ENCODE data around the gene PTK7.
A peak's percentile ranks its signal among the peaks of the same experiment; 100 is the strongest.

DNA sequence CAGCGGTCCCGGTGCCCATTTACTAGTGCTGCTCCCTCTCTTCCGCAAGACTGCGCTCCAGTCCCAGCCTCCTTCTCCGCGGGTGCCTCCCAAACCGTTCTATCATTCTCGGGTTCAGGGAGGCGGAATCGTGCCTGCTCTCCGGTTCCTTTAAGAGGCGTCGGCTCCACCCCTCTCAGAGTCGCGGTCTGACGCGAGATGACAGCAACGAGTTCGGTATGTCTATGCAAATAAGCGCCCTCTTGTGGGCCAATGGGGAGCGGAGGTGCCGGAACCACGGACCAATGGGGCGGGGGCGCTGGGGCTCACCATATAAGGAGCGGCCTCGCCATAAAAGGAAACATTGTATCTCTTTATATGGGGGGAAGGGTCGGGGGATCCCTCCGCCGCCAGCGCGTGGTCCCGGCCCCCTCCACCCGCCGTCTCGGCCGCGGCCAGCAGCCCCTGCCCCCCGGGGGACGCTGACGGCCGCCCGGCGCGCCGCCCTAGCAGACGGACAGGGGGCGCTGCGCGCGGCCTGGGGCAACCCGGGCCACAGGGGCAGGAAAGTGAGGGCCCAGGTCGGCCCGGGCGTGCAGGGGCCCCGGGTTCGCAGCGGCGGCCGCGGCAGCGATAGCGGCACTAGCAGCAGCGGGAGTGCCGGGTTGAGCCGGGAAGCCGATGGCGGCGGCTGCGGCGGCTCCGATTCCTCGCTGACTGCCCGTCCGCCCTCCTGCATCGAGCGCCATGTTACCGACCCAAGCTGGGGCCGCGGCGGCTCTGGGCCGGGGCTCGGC lies 95.0 kb downstream of the PTK7 start, which contains the start of gene SRF:
- TF ChIP-seq, protein P1, sequence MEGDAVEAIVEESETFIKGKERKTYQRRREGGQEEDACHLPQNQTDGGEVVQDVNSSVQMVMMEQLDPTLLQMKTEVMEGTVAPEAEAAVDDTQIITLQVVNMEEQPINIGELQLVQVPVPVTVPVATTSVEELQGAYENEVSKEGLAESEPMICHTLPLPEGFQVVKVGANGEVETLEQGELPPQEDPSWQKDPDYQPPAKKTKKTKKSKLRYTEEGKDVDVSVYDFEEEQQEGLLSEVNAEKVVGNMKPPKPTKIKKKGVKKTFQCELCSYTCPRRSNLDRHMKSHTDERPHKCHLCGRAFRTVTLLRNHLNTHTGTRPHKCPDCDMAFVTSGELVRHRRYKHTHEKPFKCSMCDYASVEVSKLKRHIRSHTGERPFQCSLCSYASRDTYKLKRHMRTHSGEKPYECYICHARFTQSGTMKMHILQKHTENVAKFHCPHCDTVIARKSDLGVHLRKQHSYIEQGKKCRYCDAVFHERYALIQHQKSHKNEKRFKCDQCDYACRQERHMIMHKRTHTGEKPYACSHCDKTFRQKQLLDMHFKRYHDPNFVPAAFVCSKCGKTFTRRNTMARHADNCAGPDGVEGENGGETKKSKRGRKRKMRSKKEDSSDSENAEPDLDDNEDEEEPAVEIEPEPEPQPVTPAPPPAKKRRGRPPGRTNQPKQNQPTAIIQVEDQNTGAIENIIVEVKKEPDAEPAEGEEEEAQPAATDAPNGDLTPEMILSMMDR (conservative IDR thresholded peaks at IDR 0.05; ENCODE audit: low read depth in 2 of 2) = peak; percentile 38 to 67
- TF ChIP-seq EZH2 (IDR thresholded peaks at IDR 0.05; ENCODE audit: low read depth, unreplicated experiment) (no peak), CREB1 (CRISPR knock-in tag; IDR thresholded peaks at IDR 0.05; ENCODE audit: low read depth) (peak; percentile 78), POLR2AphosphoS5 (IDR thresholded peaks at IDR 0.05; ENCODE audit: low read depth) (peak; percentile 74), EZH2phosphoT487 (IDR thresholded peaks at IDR 0.05; ENCODE audit: unreplicated experiment) (no peak), JUNB (IDR thresholded peaks at IDR 0.05; ENCODE audit: unreplicated experiment) (no peak), ZNF114 (CRISPR knock-in tag; IDR thresholded peaks at IDR 0.05) (no peak), STAT1 (IDR thresholded peaks at IDR 0.05; ENCODE audit: unreplicated experiment) (no peak), NANOG (IDR thresholded peaks at IDR 0.05; ENCODE audit: borderline replicate concordance) (no peak)
- TF ChIP-seq, protein P2, sequence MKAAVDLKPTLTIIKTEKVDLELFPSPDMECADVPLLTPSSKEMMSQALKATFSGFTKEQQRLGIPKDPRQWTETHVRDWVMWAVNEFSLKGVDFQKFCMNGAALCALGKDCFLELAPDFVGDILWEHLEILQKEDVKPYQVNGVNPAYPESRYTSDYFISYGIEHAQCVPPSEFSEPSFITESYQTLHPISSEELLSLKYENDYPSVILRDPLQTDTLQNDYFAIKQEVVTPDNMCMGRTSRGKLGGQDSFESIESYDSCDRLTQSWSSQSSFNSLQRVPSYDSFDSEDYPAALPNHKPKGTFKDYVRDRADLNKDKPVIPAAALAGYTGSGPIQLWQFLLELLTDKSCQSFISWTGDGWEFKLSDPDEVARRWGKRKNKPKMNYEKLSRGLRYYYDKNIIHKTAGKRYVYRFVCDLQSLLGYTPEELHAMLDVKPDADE (IDR thresholded peaks at IDR 0.05) = no peak
- TF ChIP-seq, protein P3, sequence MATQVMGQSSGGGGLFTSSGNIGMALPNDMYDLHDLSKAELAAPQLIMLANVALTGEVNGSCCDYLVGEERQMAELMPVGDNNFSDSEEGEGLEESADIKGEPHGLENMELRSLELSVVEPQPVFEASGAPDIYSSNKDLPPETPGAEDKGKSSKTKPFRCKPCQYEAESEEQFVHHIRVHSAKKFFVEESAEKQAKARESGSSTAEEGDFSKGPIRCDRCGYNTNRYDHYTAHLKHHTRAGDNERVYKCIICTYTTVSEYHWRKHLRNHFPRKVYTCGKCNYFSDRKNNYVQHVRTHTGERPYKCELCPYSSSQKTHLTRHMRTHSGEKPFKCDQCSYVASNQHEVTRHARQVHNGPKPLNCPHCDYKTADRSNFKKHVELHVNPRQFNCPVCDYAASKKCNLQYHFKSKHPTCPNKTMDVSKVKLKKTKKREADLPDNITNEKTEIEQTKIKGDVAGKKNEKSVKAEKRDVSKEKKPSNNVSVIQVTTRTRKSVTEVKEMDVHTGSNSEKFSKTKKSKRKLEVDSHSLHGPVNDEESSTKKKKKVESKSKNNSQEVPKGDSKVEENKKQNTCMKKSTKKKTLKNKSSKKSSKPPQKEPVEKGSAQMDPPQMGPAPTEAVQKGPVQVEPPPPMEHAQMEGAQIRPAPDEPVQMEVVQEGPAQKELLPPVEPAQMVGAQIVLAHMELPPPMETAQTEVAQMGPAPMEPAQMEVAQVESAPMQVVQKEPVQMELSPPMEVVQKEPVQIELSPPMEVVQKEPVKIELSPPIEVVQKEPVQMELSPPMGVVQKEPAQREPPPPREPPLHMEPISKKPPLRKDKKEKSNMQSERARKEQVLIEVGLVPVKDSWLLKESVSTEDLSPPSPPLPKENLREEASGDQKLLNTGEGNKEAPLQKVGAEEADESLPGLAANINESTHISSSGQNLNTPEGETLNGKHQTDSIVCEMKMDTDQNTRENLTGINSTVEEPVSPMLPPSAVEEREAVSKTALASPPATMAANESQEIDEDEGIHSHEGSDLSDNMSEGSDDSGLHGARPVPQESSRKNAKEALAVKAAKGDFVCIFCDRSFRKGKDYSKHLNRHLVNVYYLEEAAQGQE (IDR thresholded peaks at IDR 0.05; ENCODE audit: unreplicated experiment) = peak; percentile 7

Data from GM23338 (cell line).